ENCODE measurements around the gene SIT1. TPM values are rescaled to one million over a fixed set of nuclear protein-coding genes. Genes with fewer than 3 reads are reported as not detected.
A peak's percentile ranks its signal among the peaks of the same experiment; 100 is the strongest.

The SIT1 gene
- total RNA-seq, 1 donor from 2014 or later = 90.5 TPM

DNA sequence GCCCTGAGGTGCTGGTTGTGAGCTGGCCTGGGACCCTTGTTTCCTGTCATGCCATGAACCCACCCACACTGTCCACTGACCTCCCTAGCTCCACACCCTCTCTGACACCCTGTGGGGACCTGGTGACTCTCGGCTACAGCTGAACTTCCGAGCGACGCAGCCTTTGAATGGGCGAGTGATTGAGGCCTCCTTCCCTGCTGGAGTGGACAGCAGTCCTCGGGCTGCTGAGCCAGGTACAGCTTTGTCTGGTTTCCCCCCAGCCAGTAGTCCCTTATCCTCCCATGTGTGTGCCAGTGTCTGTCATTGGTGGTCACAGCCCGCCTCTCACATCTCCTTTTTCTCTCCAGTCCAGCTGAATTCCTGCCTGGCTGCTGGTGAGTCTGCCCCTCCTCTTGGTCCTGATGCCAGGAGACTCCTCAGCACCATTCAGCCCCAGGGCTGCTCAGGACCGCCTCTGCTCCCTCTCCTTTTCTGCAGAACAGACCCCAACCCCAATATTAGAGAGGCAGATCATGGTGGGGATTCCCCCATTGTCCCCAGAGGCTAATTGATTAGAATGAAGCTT lies 29.1 kb upstream of the SIT1 start:
- Mint-ChIP-seq H3K27me3 (ENCODE audit: insufficient read depth) (peaks cover 11% of the 10 kb centered on the region), H3K27ac (no peak overlapping the region), H3K4me3 (no peak overlapping the region), H3K9me3 (no peaks in the 10 kb centered on the region), H3K4me1 (ENCODE audit: low read depth) (peaks cover 5% of the 10 kb centered on the region), H3K36me3 (ENCODE audit: low read depth) (no peaks in the 10 kb centered on the region)
- intact Hi-C loops (cut with micrococcal nuclease) = no loop called here
- no peak for DNase-seq (ENCODE audit: low spot score)

DNA sequence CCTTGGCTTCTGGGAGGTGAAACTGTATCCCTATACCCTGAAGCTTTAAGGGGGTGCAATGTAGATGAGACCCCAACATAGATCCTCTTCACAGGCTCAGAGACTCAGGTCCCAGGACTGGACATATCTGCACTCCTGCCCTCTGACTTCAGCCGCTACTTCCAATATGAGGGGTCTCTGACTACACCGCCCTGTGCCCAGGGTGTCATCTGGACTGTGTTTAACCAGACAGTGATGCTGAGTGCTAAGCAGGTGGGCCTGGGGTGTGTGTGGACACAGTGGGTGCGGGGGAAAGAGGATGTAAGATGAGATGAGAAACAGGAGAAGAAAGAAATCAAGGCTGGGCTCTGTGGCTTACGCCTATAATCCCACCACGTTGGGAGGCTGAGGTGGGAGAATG lies 28.4 kb upstream of the SIT1 start:
- Mint-ChIP-seq H3K4me1 (ENCODE audit: low read depth) (peaks cover 5% of the 10 kb centered on the region), H3K36me3 (ENCODE audit: low read depth) (no peaks in the 10 kb centered on the region), H3K27me3 (ENCODE audit: insufficient read depth) (peaks cover 17% of the 10 kb centered on the region), H3K4me3 (no peak overlapping the region), H3K27ac (no peak overlapping the region), H3K9me3 (no peaks in the 10 kb centered on the region)
- intact Hi-C loops (cut with micrococcal nuclease) = no loop called here
- DNase-seq (ENCODE audit: low spot score) = no peak

DNA sequence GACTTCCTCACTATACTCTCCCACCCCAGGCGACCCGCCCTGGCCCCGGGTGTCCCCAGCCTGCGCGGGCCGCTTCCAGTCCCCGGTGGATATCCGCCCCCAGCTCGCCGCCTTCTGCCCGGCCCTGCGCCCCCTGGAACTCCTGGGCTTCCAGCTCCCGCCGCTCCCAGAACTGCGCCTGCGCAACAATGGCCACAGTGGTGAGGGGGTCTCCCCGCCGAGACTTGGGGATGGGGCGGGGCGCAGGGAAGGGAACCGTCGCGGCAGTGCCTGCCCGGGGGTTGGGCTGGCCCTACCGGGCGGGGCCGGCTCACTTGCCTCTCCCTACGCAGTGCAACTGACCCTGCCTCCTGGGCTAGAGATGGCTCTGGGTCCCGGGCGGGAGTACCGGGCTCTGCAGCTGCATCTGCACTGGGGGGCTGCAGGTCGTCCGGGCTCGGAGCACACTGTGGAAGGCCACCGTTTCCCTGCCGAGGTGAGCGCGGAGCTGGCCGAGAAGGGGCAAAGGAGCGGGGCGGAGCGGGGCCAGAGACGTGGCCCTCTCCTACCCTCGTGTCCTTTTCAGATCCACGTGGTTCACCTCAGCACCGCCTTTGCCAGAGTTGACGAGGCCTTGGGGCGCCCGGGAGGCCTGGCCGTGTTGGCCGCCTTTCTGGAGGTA lies 25.1 kb upstream of the SIT1 start:
- Mint-ChIP-seq H3K9me3 (no peaks in the 10 kb centered on the region), H3K27me3 (ENCODE audit: insufficient read depth) (peaks cover 29% of the 10 kb centered on the region), H3K27ac (no peak overlapping the region), H3K4me3 (peak overlapping the region; percentile 20), H3K4me1 (ENCODE audit: low read depth) (peaks cover 5% of the 10 kb centered on the region), H3K36me3 (ENCODE audit: low read depth) (no peaks in the 10 kb centered on the region)
- DNase-seq (ENCODE audit: low spot score) = no peak
- intact Hi-C loops (cut with micrococcal nuclease) = no loop called here

DNA sequence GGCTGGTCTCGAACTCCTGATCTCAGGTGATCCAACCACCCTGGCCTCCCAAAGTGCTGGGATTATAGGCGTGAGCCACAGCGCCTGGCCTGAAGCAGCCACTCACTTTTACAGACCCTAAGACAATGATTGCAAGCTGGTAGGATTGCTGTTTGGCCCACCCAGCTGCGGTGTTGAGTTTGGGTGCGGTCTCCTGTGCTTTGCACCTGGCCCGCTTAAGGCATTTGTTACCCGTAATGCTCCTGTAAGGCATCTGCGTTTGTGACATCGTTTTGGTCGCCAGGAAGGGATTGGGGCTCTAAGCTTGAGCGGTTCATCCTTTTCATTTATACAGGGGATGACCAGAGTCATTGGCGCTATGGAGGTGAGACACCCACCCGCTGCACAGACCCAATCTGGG lies 24.5 kb upstream of the SIT1 start:
- Mint-ChIP-seq H3K4me1 (ENCODE audit: low read depth) (peaks cover 5% of the 10 kb centered on the region), H3K27me3 (ENCODE audit: insufficient read depth) (peaks cover 29% of the 10 kb centered on the region), H3K9me3 (no peaks in the 10 kb centered on the region), H3K36me3 (ENCODE audit: low read depth) (no peaks in the 10 kb centered on the region), H3K4me3 (no peak overlapping the region), H3K27ac (no peak overlapping the region)
- intact Hi-C loops (cut with micrococcal nuclease) = no loop called here
- no peak for DNase-seq (ENCODE audit: low spot score)

DNA sequence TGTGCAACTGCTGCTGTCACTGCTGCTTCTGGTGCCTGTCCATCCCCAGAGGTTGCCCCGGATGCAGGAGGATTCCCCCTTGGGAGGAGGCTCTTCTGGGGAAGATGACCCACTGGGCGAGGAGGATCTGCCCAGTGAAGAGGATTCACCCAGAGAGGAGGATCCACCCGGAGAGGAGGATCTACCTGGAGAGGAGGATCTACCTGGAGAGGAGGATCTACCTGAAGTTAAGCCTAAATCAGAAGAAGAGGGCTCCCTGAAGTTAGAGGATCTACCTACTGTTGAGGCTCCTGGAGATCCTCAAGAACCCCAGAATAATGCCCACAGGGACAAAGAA lies 23.3 kb upstream of the SIT1 start:
- Mint-ChIP-seq H3K4me3 (no peak overlapping the region), H3K27ac (no peak overlapping the region), H3K36me3 (ENCODE audit: low read depth) (no peaks in the 10 kb centered on the region), H3K27me3 (ENCODE audit: insufficient read depth) (peaks cover 27% of the 10 kb centered on the region), H3K4me1 (ENCODE audit: low read depth) (peaks cover 5% of the 10 kb centered on the region), H3K9me3 (no peaks in the 10 kb centered on the region)
- intact Hi-C loops (cut with micrococcal nuclease) = no loop called here
- no peak for DNase-seq (ENCODE audit: low spot score)

DNA sequence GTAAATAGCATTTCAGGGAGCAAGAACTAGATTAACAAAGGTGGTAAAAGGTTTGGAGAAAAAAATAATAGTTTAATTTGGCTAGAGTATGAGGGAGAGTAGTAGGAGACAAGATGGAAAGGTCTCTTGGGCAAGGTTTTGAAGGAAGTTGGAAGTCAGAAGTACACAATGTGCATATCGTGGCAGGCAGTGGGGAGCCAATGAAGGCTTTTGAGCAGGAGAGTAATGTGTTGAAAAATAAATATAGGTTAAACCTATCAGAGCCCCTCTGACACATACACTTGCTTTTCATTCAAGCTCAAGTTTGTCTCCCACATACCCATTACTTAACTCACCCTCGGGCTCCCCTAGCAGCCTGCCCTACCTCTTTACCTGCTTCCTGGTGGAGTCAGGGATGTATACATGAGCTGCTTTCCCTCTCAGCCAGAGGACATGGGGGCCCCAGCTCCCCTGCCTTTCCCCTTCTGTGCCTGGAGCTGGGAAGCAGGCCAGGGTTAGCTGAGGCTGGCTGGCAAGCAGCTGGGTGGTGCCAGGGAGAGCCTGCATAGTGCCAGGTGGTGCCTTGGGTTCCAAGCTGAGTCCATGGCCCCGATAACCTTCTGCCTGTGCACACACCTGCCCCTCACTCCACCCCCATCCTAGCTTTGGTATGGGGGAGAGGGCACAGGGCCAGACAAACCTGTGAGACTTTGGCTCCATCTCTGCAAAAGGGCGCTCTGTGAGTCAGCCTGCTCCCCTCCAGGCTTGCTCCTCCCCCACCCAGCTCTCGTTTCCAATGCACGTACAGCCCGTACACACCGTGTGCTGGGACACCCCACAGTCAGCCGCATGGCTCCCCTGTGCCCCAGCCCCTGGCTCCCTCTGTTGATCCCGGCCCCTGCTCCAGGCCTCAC lies 22.6 kb upstream of the SIT1 start, which contains the start of gene CA9:
CA9 (plus strand) TSS at position 797 of the 893 bp plus-strand sequence; CDS start at position 829, 32 bp downstream.
- H3K27ac Mint-ChIP-seq = no peak within 1 kb of the TSS
- no peaks in the 10 kb centered on the region for H3K36me3 Mint-ChIP-seq (ENCODE audit: low read depth)
- H3K9me3 Mint-ChIP-seq = no peaks in the 10 kb centered on the region
- peaks cover 5% of the 10 kb centered on the region for H3K4me1 Mint-ChIP-seq (ENCODE audit: low read depth)
- intact Hi-C loops (cut with micrococcal nuclease) = no loop called here
- H3K4me3 Mint-ChIP-seq = no peak within 1 kb of the TSS
- peaks cover 26% of the 10 kb centered on the region for H3K27me3 Mint-ChIP-seq (ENCODE audit: insufficient read depth)
- no peak for DNase-seq (ENCODE audit: low spot score)

DNA sequence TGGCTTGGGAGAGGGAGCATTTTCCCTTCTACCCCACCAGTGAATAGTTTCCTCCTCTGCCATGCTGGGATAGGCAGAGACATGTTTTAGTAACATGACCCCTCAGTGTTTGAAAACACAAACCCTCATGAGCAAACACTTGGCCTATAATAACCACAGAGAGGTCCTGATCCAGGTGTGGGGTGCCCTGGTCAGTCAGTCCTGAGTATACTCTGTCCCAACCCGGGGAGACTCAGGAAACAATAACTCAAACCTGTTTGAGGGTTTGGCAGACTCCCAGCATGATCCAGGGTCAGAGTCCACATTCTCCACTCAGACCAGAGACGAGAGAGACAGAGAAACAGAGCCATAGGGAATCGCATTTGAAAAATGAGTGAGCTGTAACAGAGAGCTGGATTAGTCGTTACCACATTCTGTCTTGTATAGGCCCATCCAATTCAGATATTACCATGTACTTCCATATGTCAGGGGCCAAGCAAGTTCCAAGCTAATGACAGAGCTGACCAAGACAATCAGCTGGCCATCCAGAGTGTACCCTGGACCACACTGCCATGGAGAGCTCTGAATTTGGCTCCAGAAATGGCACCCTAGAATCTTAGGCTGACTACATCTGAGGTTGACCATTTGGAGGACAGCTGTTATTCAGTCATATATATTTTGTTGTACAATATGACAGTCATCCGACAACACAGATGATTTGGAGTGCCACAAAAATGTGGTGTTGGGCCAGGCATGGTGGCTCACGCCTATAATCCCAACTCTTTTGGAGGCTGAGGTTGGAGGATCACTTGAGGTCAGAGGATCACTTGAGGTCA lies 18.8 kb upstream of the SIT1 start:
- no peak overlapping the region for H3K27ac Mint-ChIP-seq
- no peak for DNase-seq (ENCODE audit: low spot score)
- H3K4me3 Mint-ChIP-seq = no peak overlapping the region
- peaks cover 9% of the 10 kb centered on the region for H3K4me1 Mint-ChIP-seq (ENCODE audit: low read depth)
- H3K27me3 Mint-ChIP-seq (ENCODE audit: insufficient read depth) = peaks cover 18% of the 10 kb centered on the region
- H3K9me3 Mint-ChIP-seq = no peaks in the 10 kb centered on the region
- peaks cover 1% of the 10 kb centered on the region for H3K36me3 Mint-ChIP-seq (ENCODE audit: low read depth)
- intact Hi-C loops (cut with micrococcal nuclease) = no loop called here

DNA sequence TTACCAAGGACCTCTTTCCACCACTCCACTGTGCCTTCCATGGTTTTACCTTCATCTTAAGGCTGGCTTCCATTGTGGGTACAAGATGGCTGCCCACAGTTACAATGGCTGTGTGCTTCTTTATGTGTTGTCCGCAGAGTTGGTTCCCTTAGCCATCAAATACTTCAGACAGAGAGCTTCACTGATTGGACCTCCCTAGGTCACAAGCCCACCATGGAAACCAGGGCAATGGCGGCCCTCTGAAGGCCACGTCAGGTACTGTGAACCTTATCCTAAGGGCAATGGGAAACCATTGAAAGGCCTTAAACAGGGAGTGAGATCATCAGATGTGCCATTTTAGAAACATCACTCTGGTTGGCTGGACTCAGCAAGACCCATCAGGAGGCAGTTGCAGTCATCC lies 17.2 kb upstream of the SIT1 start:
- no peaks in the 10 kb centered on the region for H3K9me3 Mint-ChIP-seq
- H3K36me3 Mint-ChIP-seq (ENCODE audit: low read depth) = peaks cover 1% of the 10 kb centered on the region
- no peak overlapping the region for H3K4me3 Mint-ChIP-seq
- intact Hi-C loops (cut with micrococcal nuclease) = no loop called here
- DNase-seq (ENCODE audit: low spot score) = no peak
- H3K4me1 Mint-ChIP-seq (ENCODE audit: low read depth) = peaks cover 25% of the 10 kb centered on the region
- H3K27ac Mint-ChIP-seq = no peak overlapping the region
- peaks cover 6% of the 10 kb centered on the region for H3K27me3 Mint-ChIP-seq (ENCODE audit: insufficient read depth)

DNA sequence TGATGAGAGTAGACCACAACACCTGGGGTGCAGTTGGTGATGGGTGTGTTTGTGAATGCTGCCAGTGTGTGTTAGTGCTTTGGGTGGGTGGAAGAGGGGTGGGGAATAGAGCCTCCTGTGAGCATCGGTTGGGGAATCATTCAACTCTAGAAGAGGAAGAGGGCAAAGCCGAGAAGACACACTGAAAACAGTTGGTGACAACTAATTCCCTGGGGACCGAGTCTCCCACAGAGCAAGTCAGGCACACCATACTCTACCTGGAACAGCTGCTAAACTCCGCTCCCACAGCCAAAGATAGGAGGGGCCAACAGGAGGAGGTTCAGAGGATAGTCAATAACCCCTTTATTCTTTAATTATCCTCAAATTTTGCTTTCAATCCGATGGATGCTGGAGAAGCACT lies 15.8 kb upstream of the SIT1 start:
- no peak overlapping the region for H3K4me3 Mint-ChIP-seq

DNA sequence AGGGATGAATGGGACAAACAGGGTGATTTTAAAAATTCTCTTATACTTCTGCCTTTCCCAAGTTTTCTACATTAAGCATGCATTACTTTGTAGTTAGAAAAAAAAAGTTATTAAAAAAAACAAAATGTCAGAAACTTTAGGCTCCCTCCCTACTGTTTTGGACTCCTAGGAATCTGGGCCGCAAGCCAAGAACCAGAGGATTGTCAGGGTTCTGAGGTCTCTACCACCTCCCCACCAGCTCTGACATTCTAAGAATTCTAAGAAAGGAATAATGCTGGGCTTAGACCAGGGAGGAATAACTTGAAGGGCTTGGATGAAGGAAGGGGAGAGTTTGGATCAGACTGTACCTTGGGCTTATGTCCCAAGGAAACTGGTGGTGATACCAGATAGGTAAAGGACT lies 15.3 kb upstream of the SIT1 start:
- H3K4me1 Mint-ChIP-seq (ENCODE audit: low read depth) = peaks cover 41% of the 10 kb centered on the region
- intact Hi-C loops (cut with micrococcal nuclease) = no loop called here
- peak overlapping the region; percentile 45 for H3K27ac Mint-ChIP-seq
- no peaks in the 10 kb centered on the region for H3K9me3 Mint-ChIP-seq
- H3K4me3 Mint-ChIP-seq = peak overlapping the region; percentile 88
- H3K27me3 Mint-ChIP-seq (ENCODE audit: insufficient read depth) = no peaks in the 10 kb centered on the region
- H3K36me3 Mint-ChIP-seq (ENCODE audit: low read depth) = peaks cover 9% of the 10 kb centered on the region
- no peak for DNase-seq (ENCODE audit: low spot score)

More for the DNA sequence above, 15.8 kb upstream of the SIT1 start:
- peaks cover 9% of the 10 kb centered on the region for H3K36me3 Mint-ChIP-seq (ENCODE audit: low read depth)
- H3K27ac Mint-ChIP-seq = no peak overlapping the region
- DNase-seq (ENCODE audit: low spot score) = no peak
- H3K27me3 Mint-ChIP-seq (ENCODE audit: insufficient read depth) = no peaks in the 10 kb centered on the region
- H3K9me3 Mint-ChIP-seq = no peaks in the 10 kb centered on the region
- intact Hi-C loops (cut with micrococcal nuclease) = no loop called here
- H3K4me1 Mint-ChIP-seq (ENCODE audit: low read depth) = peaks cover 39% of the 10 kb centered on the region

DNA sequence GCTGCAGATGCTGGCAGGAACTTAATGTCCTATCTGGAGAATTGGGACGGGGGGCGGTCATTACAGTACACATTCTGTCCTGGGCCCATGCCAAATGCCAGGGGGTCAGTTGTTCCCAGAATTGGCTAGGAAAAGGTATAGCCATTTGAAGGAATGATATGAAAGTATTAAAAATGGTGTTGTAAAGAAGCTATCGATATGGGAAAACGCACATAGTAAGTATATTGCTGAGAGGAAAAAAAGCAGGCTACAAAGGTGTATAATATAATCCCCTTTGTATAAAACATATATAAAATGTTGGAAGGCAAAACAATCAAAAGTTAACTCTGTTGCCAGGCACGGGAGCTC lies 14.7 kb upstream of the SIT1 start:
- peak overlapping the region; percentile 88 for H3K4me3 Mint-ChIP-seq
- peaks cover 47% of the 10 kb centered on the region for H3K4me1 Mint-ChIP-seq (ENCODE audit: low read depth)
- H3K36me3 Mint-ChIP-seq (ENCODE audit: low read depth) = peaks cover 15% of the 10 kb centered on the region
- H3K27me3 Mint-ChIP-seq (ENCODE audit: insufficient read depth) = no peaks in the 10 kb centered on the region
- intact Hi-C loops (cut with micrococcal nuclease) = loop anchor here (1.0 to 2.0 kb wide), 2 partner anchors 19 to 23 kb away; no protein-coding TSS in a partner anchor
- DNase-seq (ENCODE audit: low spot score) = no peak
- no peaks in the 10 kb centered on the region for H3K9me3 Mint-ChIP-seq
- peak overlapping the region; percentile 59 for H3K27ac Mint-ChIP-seq

DNA sequence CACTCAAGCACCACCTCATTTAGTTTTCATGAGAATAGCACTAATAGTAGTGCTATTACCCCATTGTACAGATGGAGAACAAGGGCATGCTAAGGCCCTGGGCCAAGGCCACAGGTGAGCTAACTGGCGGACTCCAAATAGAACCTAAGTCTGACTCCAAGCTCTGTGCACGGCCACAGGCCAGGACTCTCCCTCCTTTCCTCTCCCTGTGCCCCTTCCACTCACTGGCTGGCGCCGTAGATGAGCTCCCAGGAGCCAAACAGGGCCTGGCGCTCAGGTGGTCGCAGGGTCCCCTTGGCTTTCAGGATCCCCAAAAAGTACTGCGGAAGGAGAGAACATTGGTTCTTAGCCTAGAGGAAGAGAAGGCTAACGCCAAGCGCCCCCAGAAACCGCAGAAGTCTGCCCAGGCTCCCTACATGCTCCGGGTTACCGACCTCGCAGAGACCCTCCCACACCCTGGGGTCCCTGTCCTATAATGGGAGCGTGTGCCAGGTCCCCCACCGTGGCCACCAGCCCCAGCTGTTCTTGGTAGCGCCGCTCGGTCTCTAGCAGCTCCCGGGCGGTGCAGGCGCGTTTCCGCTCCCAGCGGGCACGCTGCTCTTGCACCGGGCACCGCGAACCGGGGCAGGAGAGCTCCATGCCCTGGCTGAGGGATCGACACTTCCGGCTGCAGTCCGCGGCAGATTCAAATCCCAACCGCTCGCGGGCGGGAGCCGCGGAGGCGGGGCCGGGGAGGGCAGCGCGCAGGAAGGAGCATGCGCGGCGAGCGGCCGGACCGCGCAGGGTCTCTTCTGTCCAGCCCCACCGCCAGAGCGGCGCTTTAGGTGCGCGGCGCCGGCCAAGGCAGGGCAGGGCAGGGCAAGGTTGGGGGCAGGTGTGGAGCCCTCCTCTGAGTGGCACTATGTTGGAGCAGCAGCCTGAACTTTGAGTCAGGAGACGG lies 14.1 kb upstream of the SIT1 start, which contains the start of gene ARHGEF39:
ARHGEF39 (minus strand) TSS at position 665 of the 940 bp plus-strand sequence; CDS start at position 639, 26 bp downstream.
- peak; percentile 76 for DNase-seq (ENCODE audit: low spot score)
- Mint-ChIP-seq H3K36me3 (ENCODE audit: low read depth) (peaks cover 20% of the 10 kb centered on the region), H3K9me3 (no peaks in the 10 kb centered on the region), H3K4me3 (peak within 1 kb of the TSS; percentile 88), H3K27ac (peak within 1 kb of the TSS; percentile 79), H3K4me1 (ENCODE audit: low read depth) (peaks cover 53% of the 10 kb centered on the region), H3K27me3 (ENCODE audit: insufficient read depth) (no peaks in the 10 kb centered on the region)
- intact Hi-C loops (cut with micrococcal nuclease) = loop anchor here (1.0 to 2.0 kb wide), 2 partner anchors 18 to 24 kb away; no protein-coding TSS in a partner anchor

All from activated T-helper 1 cell treated with anti-CD3 and anti-CD28 coated beads, Interleukin-12 subunit alpha, Interleukin-12 subunit beta, Interleukin-2, Interleukin-4 antibody, amounts not matched to agents 30 ng/mL and 10 ng/mL and 1 ng/mL, durations not matched to agents 14 hours and 24 hours and 36 hours (primary cell).